Heart left ventricle (tissue), 16 donors: Measurements from ENCODE around the gene WSCD1. TPM values are rescaled to one million over a fixed set of nuclear protein-coding genes. Genes with fewer than 3 reads are reported as not detected.

Experiments
- ATAC-seq, 4 donors: fragments of 200-7000 bp; cut with Tn5 transposase; one replicate each; pipeline ENCODE4 v1.9.1; 2020 to 2022; ENCODE audit warnings: moderate library complexity in 4 of 4, mild to moderate bottlenecking in 3 of 4, moderate number of reproducible peaks in 1 of 4
- DNase-seq, 5 donors: peaks; one replicate each; pipeline ENCODE4 v3.0.0-alpha.2; 2020
- H3K27ac ChIP-seq, 12 donors: fragments of 200-600 bp; sonication (generic) in 4 of 12; one replicate each; pipeline versions ENCODE4 v1.5.0 to v1.8.0; 2016 to 2022; ENCODE audit warnings: mild to moderate bottlenecking in 2 of 12
- H3K27me3 ChIP-seq, 9 donors: fragments of 200-600 bp; sonication (generic) in 2 of 9; one replicate each; pipeline versions ENCODE4 v1.5.1 to v1.8.0; 2016 to 2022; ENCODE audit warnings: mild to moderate bottlenecking in 3 of 9
- H3K36me3 ChIP-seq, 9 donors: fragments of 200-600 bp; sonication (generic) in 2 of 9; one replicate each; pipeline versions ENCODE4 v1.5.0 to v1.8.0; 2018 to 2022; ENCODE audit warnings: mild to moderate bottlenecking in 2 of 9
- H3K4me1 ChIP-seq, 12 donors: fragments of 200-600 bp; sonication (generic) in 4 of 12; one replicate each; pipeline versions ENCODE4 v1.5.0 to v1.8.0; 2016 to 2022; ENCODE audit warnings: mild to moderate bottlenecking in 3 of 12
- H3K4me3 ChIP-seq, 12 donors: fragments of 200-600 bp; sonication (generic) in 4 of 12; one replicate each; pipeline versions ENCODE4 v1.5.0 to v1.8.0; 2017 to 2022; ENCODE audit warnings: mild to moderate bottlenecking in 9 of 12, moderate library complexity in 4 of 12
- H3K9me3 ChIP-seq, 12 donors: fragments of 200-600 bp; sonication (generic) in 4 of 12; one replicate each; pipeline versions ENCODE4 v1.5.0 to v1.8.0; 2016 to 2022; ENCODE audit warnings: mild to moderate bottlenecking in 1 of 12
- POLR2A ChIP-seq, 2 donors: fragments of 450-650 bp; IDR thresholded peaks; one replicate each; pipeline ENCODE4 v1.6.1; 2017; ENCODE audit warnings: antibody characterized with exemption in 2 of 2, mild to moderate bottlenecking in 2 of 2, moderate library complexity in 2 of 2
- WGBS, 4 donors: extraction: QIAGEN DNeasy Blood & Tissue Kit in 2 of 4; methylation state at CpG; one replicate each; pipeline versions ENCODE4 v1.1.5 to v1.1.7; 2013 to 2018; 5-methylcytosine and 5-hydroxymethylcytosine counted together
- intact Hi-C, 10 donors: fragments of 100-400 bp; cut with DNase I; formaldehyde crosslinking; loops; one replicate each; pipeline versions ENCODE4 v1.11.1 to v1.14.2; 2022
- polyA plus RNA-seq, 2 donors: library from polyadenylated mRNA; stranded (reverse); fragments of 200-250 nt; gene quantifications; one replicate each; pipeline ENCODE4 v1.2.3, GENCODE V29; 2013
- total RNA-seq, 9 donors: library from RNA; depleted of rRNA in 2 of 9; stranded (reverse); fragments of >200 nt in 2 of 9; fragmentation: NEBNext Ultra II Directional in 3 of 9; extraction: Animal tissue kit (Norgen Biotek cat#: 25700) in 3 of 9; gene quantifications; one replicate each; pipeline versions ENCODE4 v1.1.0 to v1.2.4, GENCODE V29; 2016 to 2023
- TF ChIP-seq, protein P1 (sequence below), 12 donors: fragments of 200-600 bp; sonication (generic) in 4 of 12; IDR thresholded peaks; one replicate each; pipeline versions ENCODE4 v1.5.0 to v1.8.0; 2018 to 2022; ENCODE audit warnings: antibody characterized with exemption in 12 of 12, mild to moderate bottlenecking in 5 of 12
- donor health status: ischemic (EF 13 %, LVEDD 7.1; RV severe dilation, severe dysfunction).
- donor health status: healthy with polysubstance abuse.
- donor health status: DM: no; HTN: yes; CAD: no.
- donor health status: DM: no; HTN: no; CAD: no.
- donor health status: ischemic (EF 25% LVEDD 6.9; RV normal size, moderate dysfunction).
- donor health status: ischemic (EF 25% LVEDD 5.7; RV mildly dilated, moderate dysfunction).
- donor health status: healthy.
- donor health status: DM: yes; HTN: yes; CAD: no.
- donor health status: ischemic (EF 35%, LVEDD 5.7; RV mildly dilated, moderate dysfunction).
- donor health status: nonischemic (EF 11% LVEDD 7.7; RV severe dilation, severe dysfunction).
- donor health status: DM: yes; HTN: yes; CAD: no.
- donor health status: PGD.
- donor health status: ischemic (EF 29% LVEDD 5.4; RV normal size, mild dysfunction).
- donor health status: nonischemic (EF 23%, LVEDD 6.1; RV moderate dilation, normal function).

WSCD1 gene
- total and polyA plus RNA-seq, 11 donors: 2.5 to 12.4 (median 4.4) TPM

DNA sequence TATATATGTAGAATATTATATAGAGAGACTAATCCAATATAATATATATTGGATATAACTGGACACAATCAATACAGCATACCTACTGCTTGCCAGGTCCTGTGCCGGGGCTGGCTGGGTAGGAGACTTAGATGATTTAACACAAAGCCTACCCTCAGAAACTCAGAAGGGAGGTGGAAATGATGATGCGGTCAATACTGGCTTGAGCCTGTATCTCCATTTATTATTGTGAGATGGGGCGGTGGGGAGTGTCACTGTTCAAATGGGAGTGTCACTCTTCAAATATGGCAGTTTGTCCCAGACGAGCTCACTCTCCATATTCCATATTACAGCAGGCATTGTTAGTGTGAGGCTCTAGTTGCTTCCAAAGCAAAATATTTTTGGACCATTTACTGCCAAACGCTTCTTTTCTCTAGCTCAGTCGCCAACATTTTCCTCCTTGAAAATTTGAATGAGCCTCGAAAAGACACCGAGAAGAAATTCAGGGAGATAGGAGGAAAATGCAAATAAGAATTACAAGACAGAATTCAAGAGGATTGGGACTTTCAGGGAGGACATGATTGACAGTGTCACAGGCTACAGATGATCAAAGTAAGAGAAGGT is 70.7 kb downstream of the WSCD1 start:
- DNase-seq (no peak), ATAC-seq (no peak)
- Histone ChIP-seq H3K36me3 (no peaks in the 10 kb centered on the region), H3K27me3 (peaks cover 0 to 4% (median 0%) of the 10 kb centered on the region in 9 donors), H3K27ac (no peak overlapping the region), H3K4me3 (no peak overlapping the region), H3K4me1 (no peaks in the 10 kb centered on the region), H3K9me3 (peaks cover 0 to under 1% (median 0%) of the 10 kb centered on the region in 12 donors)
- intact Hi-C loops: loop anchor here in 1 of 10 donors (10.0 kb wide), 1 partner anchor 54 kb away; no protein-coding TSS in a partner anchor
- WGBS, 4 donors: 82 to 87% (median 85%) methylated on average over 8 of the region's 8 CpGs
- TF ChIP-seq POLR2A (IDR thresholded peaks at IDR 0.05): no peak
- TF ChIP-seq, protein P1, sequence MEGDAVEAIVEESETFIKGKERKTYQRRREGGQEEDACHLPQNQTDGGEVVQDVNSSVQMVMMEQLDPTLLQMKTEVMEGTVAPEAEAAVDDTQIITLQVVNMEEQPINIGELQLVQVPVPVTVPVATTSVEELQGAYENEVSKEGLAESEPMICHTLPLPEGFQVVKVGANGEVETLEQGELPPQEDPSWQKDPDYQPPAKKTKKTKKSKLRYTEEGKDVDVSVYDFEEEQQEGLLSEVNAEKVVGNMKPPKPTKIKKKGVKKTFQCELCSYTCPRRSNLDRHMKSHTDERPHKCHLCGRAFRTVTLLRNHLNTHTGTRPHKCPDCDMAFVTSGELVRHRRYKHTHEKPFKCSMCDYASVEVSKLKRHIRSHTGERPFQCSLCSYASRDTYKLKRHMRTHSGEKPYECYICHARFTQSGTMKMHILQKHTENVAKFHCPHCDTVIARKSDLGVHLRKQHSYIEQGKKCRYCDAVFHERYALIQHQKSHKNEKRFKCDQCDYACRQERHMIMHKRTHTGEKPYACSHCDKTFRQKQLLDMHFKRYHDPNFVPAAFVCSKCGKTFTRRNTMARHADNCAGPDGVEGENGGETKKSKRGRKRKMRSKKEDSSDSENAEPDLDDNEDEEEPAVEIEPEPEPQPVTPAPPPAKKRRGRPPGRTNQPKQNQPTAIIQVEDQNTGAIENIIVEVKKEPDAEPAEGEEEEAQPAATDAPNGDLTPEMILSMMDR (IDR thresholded peaks at IDR 0.05): no peak

GRCh38 chr17:6142701-6143100 is 72.5 kb downstream of the WSCD1 start:
- DNase-seq: no peak
- TF ChIP-seq POLR2A (IDR thresholded peaks at IDR 0.05): no peak
- TF ChIP-seq, protein P1 (IDR thresholded peaks at IDR 0.05): no peak
- WGBS, 4 donors: 77 to 89% (median 83%) methylated on average over 6 of the region's 6 CpGs
- H3K9me3 ChIP-seq: peaks cover 0 to 4% (median 0%) of the 10 kb centered on the region in 12 donors
- no peak overlapping the region for H3K4me3 ChIP-seq
- intact Hi-C loops: loop anchor here in 1 of 10 donors (10.0 kb wide), 1 partner anchor 52 kb away; no protein-coding TSS in a partner anchor
- ATAC-seq: no peak
- peaks cover 0 to 4% (median 0%) of the 10 kb centered on the region in 9 donors for H3K27me3 ChIP-seq
- no peak overlapping the region for H3K27ac ChIP-seq
- H3K36me3 ChIP-seq: no peaks in the 10 kb centered on the region
- H3K4me1 ChIP-seq: no peaks in the 10 kb centered on the region

- no peak overlapping the region for H3K27ac ChIP-seq
- WGBS, 4 donors: 73 to 88% (median 77%) methylated on average over 4 of the region's 4 CpGs
- H3K36me3 ChIP-seq: no peaks in the 10 kb centered on the region
- TF ChIP-seq, protein P1 (IDR thresholded peaks at IDR 0.05): no peak
- TF ChIP-seq POLR2A (IDR thresholded peaks at IDR 0.05): no peak
- DNase-seq (no peak), ATAC-seq (no peak)
- intact Hi-C loops: loop anchor here in 1 of 10 donors (10.0 kb wide), 1 partner anchor 49 kb away; no protein-coding TSS in a partner anchor
- no peak overlapping the region for H3K4me3 ChIP-seq
- H3K9me3 ChIP-seq: peaks cover 0 to 4% (median 0%) of the 10 kb centered on the region in 12 donors
- H3K27me3 ChIP-seq: peaks cover 0 to 4% (median 0%) of the 10 kb centered on the region in 9 donors
- no peaks in the 10 kb centered on the region for H3K4me1 ChIP-seq
These were observed 75.8 kb downstream of the WSCD1 start for GRCh38 chr17:6145946-6146345.

GRCh38 chr17:6147042-6147441 is 76.9 kb downstream of the WSCD1 start:
- TF ChIP-seq, protein P1 (IDR thresholded peaks at IDR 0.05): no peak
- TF ChIP-seq POLR2A (IDR thresholded peaks at IDR 0.05): no peak
- intact Hi-C loops: loop anchor here in 1 of 10 donors (10.0 kb wide), 1 partner anchor 48 kb away; no protein-coding TSS in a partner anchor

More at GRCh38 chr17:6147042-6147441, 76.9 kb downstream of the WSCD1 start:
- Histone ChIP-seq H3K27me3 (peaks cover 0 to 3% (median 0%) of the 10 kb centered on the region in 9 donors), H3K4me3 (no peak overlapping the region), H3K9me3 (peaks cover 0 to 4% (median 0%) of the 10 kb centered on the region in 12 donors), H3K4me1 (no peaks in the 10 kb centered on the region), H3K36me3 (no peaks in the 10 kb centered on the region), H3K27ac (no peak overlapping the region)
- no peak for ATAC-seq
- WGBS, 4 donors: 52 to 71% (median 55%) methylated on average over 7 of the region's 7 CpGs
- no peak for DNase-seq
